Adipocyte (in vitro differentiated cells): ENCODE data around the gene CACNA1I.

Source experiments
- DNase-seq: peaks from one replicate; pipeline ENCODE4 v3.0.0-alpha.2; 2015; ENCODE audit warnings: low read depth
- H3K27me3 ChIP-seq: replicated peaks from 2 replicates; pipeline ENCODE4 v1.7.0; 2013; ENCODE audit warnings: mild to moderate bottlenecking, low read length, moderate library complexity; ENCODE audit not compliant: control insufficient read depth, insufficient read depth
- H3K36me3 ChIP-seq: 2 replicates; pipeline ENCODE4 v1.7.0; 2013; ENCODE audit warnings: low read length, mild to moderate bottlenecking, moderate library complexity; ENCODE audit not compliant: control insufficient read depth, insufficient read depth, severe bottlenecking
- H3K4me1 ChIP-seq: 2 replicates; pipeline ENCODE4 v1.7.0; 2013; ENCODE audit warnings: mild to moderate bottlenecking, low read length, moderate library complexity; ENCODE audit not compliant: control insufficient read depth, insufficient read depth
- H3K4me3 ChIP-seq: 2 replicates; pipeline ENCODE4 v1.7.0; 2013; ENCODE audit warnings: mild to moderate bottlenecking, low read length, moderate library complexity
- H3K9ac ChIP-seq: 2 replicates; pipeline ENCODE4 v1.7.0; 2013; ENCODE audit warnings: mild to moderate bottlenecking, low read length, moderate library complexity
- H3K9me3 ChIP-seq: 2 replicates; pipeline ENCODE4 v1.7.0; 2013; ENCODE audit warnings: mild to moderate bottlenecking, low read length, moderate library complexity; ENCODE audit not compliant: control insufficient read depth

The CACNA1I gene

GRCh38 chr22:39656495-39657490 lies 86.2 kb downstream of the CACNA1I start:
- Histone ChIP-seq H3K4me1 (no peaks in the 10 kb centered on the region), H3K9me3 (peaks cover under 1% of the 10 kb centered on the region), H3K36me3 (no peaks in the 10 kb centered on the region), H3K27me3 (peaks cover 81% of the 10 kb centered on the region), H3K4me3 (no peak overlapping the region), H3K9ac (no peak overlapping the region)
- DNase-seq, result no peak

GRCh38 chr22:39658367-39658766 lies 87.8 kb downstream of the CACNA1I start:
- H3K36me3 ChIP-seq, result no peaks in the 10 kb centered on the region
- H3K27me3 ChIP-seq, result peaks cover 91% of the 10 kb centered on the region
- H3K4me1 ChIP-seq, result no peaks in the 10 kb centered on the region
- no peak for DNase-seq
- H3K9me3 ChIP-seq, result no peaks in the 10 kb centered on the region
- no peak overlapping the region for H3K4me3 ChIP-seq
- no peak overlapping the region for H3K9ac ChIP-seq

DNA sequence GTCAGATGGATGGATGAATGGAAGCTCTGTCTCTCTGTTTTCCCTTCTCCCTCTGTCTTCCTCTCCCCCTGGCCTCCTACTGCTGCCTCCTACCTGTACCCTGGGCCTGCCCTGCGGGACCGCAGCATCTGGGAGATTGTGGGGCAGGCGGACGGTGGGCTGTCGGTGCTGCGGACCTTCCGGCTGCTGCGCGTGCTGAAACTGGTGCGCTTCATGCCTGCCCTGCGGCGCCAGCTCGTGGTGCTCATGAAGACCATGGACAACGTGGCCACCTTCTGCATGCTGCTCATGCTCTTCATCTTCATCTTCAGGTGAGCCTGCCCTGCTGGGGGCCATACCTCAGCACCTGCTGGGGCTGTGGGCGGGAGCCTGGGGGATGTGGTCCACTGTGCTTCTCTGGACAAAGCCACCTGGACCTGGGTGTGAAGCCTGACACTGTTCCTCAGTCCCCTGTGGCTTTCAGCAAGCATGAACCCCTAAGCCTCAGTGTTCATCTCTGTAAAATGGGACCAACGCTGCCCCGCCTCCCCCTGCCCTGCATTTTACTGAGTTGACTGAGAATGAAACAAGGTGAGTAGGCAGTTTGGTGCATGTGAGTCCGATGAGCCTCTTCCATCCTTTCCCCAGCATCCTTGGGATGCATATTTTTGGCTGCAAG lies 88.4 kb downstream of the CACNA1I start:
- H3K9me3 ChIP-seq, result no peaks in the 10 kb centered on the region
- peaks cover 96% of the 10 kb centered on the region for H3K27me3 ChIP-seq
- no peak overlapping the region for H3K4me3 ChIP-seq
- H3K36me3 ChIP-seq, result no peaks in the 10 kb centered on the region
- no peak for DNase-seq
- no peaks in the 10 kb centered on the region for H3K4me1 ChIP-seq
- no peak overlapping the region for H3K9ac ChIP-seq

DNA sequence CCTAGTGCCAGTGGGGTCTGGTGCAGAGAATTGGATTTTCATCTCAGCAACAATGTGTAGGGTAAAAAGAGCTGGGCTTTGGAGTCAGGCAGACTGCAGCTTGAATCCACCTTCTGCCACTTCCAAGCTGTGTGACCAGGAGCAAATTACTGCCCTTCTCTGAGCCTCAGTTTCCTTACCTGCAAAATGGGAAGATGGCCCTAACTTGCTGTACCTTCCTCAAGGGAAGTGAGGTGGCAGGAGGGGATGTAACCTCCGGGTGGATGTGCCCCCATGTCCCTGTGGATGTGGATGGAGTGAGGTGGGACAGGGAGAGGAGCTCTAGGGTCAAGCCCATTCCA lies 90.9 kb downstream of the CACNA1I start:
- H3K4me1 ChIP-seq, result no peaks in the 10 kb centered on the region
- peaks cover 83% of the 10 kb centered on the region for H3K27me3 ChIP-seq
- no peak overlapping the region for H3K4me3 ChIP-seq
- no peaks in the 10 kb centered on the region for H3K36me3 ChIP-seq
- no peaks in the 10 kb centered on the region for H3K9me3 ChIP-seq
- DNase-seq, result no peak
- H3K9ac ChIP-seq, result no peak overlapping the region

DNA sequence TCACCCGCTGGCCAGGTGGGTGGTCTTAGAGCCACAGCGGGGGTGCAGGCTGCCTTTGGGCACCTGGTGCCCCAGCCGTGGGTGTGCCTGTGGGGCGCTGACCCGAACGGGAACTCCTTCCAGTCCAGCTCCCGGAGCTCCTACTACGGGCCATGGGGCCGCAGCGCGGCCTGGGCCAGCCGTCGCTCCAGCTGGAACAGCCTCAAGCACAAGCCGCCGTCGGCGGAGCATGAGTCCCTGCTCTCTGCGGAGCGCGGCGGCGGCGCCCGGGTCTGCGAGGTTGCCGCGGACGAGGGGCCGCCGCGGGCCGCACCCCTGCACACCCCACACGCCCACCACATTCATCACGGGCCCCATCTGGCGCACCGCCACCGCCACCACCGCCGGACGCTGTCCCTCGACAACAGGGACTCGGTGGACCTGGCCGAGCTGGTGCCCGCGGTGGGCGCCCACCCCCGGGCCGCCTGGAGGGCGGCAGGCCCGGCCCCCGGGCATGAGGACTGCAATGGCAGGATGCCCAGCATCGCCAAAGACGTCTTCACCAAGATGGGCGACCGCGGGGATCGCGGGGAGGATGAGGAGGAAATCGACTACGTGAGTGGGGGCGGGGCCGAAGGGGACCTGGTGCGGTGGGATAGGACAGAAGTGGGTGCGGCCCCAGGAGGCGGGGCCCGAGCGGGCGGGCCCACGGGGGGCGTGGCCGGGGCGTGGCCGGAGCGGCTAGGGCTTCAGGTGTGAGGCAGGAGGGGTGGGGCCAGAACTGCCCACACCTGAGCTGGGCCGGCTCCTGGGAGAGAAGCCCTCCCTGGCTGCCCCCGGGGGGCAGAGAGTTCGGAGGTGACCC lies 91.5 kb downstream of the CACNA1I start:
- DNase-seq, result no peak
- Histone ChIP-seq H3K4me1 (no peaks in the 10 kb centered on the region), H3K9me3 (no peaks in the 10 kb centered on the region), H3K27me3 (peaks cover 81% of the 10 kb centered on the region), H3K36me3 (no peaks in the 10 kb centered on the region), H3K9ac (no peak overlapping the region), H3K4me3 (no peak overlapping the region)

DNA sequence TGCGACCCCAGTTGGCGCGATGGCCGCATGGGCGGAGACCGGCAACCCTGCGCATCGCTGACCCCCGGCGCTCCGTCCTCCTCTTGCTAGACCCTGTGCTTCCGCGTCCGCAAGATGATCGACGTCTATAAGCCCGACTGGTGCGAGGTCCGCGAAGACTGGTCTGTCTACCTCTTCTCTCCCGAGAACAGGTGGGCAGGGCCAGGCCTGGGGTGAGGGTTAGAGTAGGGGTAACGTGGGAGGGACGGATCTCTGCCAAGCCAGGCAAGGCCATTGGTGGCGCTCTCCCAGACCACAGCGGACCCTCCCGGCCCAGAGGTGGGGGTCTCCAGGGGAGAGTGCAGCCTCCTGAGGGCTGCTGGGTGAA lies 92.1 kb downstream of the CACNA1I start:
- no peak overlapping the region for H3K4me3 ChIP-seq

GRCh38 chr22:39663751-39664150 lies 93.2 kb downstream of the CACNA1I start:
- Histone ChIP-seq H3K36me3 (no peaks in the 10 kb centered on the region), H3K27me3 (peaks cover 81% of the 10 kb centered on the region), H3K4me3 (no peak overlapping the region), H3K4me1 (no peaks in the 10 kb centered on the region), H3K9ac (no peak overlapping the region), H3K9me3 (peaks cover 9% of the 10 kb centered on the region)
- no peak for DNase-seq

More for the DNA sequence above, 92.1 kb downstream of the CACNA1I start:
- H3K27me3 ChIP-seq, result peaks cover 81% of the 10 kb centered on the region
- no peaks in the 10 kb centered on the region for H3K9me3 ChIP-seq
- no peak for DNase-seq
- H3K36me3 ChIP-seq, result no peaks in the 10 kb centered on the region
- H3K9ac ChIP-seq, result no peak overlapping the region
- no peaks in the 10 kb centered on the region for H3K4me1 ChIP-seq

DNA sequence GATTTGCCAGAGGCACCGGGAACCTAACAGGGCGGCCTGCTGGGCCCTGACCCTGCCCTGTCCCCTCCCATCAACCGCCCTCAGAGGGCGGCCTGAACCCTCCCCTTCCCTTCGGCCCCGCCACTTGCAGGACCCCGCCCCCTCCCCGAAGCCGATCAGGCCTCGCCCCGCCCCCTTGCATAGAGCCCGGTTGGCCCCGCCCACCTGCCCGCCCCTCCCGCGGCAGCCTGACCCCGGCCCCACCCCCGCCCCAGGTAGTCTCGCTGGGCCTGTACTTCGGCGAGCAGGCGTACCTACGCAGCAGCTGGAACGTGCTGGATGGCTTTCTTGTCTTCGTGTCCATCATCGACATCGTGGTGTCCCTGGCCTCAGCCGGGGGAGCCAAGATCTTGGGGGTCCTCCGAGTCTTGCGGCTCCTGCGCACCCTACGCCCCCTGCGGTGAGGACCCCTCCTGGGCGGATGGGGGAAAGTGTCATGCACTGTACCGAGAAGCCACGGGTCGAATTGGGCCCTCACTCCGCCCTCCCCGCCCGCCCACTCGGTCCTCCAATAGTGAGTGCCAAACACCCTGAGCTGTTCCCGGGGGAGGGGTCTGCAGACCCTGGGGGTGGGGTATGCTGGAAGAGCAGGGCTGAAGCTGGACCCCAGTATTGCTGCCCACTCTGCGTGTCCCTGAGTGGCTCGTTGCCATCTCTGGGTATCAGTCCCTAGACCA lies 94.1 kb downstream of the CACNA1I start:
- Histone ChIP-seq H3K9me3 (peaks cover 12% of the 10 kb centered on the region), H3K4me1 (no peaks in the 10 kb centered on the region), H3K4me3 (no peak overlapping the region), H3K36me3 (no peaks in the 10 kb centered on the region), H3K27me3 (peaks cover 74% of the 10 kb centered on the region), H3K9ac (no peak overlapping the region)
- DNase-seq, result no peak

DNA sequence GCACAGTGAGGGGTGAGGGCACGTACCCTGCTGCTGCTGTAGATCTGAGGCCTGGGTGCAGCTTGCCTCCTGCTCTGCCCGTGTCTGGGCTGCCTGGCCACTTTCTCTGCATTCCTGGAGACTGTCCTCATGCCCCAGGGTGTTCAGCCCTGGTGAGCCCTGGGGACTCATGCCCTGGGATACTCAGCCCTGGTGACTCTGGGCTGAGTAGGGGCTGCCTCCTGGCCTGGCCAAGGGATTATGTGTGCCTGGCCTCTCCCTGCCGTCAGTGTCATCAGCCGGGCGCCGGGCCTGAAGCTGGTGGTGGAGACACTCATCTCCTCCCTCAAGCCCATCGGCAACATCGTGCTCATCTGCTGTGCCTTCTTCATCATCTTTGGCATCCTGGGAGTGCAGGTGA lies 94.7 kb downstream of the CACNA1I start:
- H3K4me1 ChIP-seq, result no peaks in the 10 kb centered on the region
- DNase-seq, result no peak
- no peak overlapping the region for H3K9ac ChIP-seq
- peaks cover 15% of the 10 kb centered on the region for H3K9me3 ChIP-seq
- no peak overlapping the region for H3K4me3 ChIP-seq
- H3K27me3 ChIP-seq, result peaks cover 68% of the 10 kb centered on the region
- no peaks in the 10 kb centered on the region for H3K36me3 ChIP-seq

- peaks cover 21% of the 10 kb centered on the region for H3K9me3 ChIP-seq
- no peak overlapping the region for H3K4me3 ChIP-seq
- H3K36me3 ChIP-seq, result no peaks in the 10 kb centered on the region
- H3K9ac ChIP-seq, result no peak overlapping the region
- H3K27me3 ChIP-seq, result peaks cover 62% of the 10 kb centered on the region
- H3K4me1 ChIP-seq, result no peaks in the 10 kb centered on the region
- DNase-seq, result no peak
Observed at GRCh38 chr22:39665661-39666431, 95.3 kb downstream of the CACNA1I start.
